HepG2 (cell line): ENCODE measurements around the gene CDC23. TPM values are rescaled to one million over a fixed set of nuclear protein-coding genes. Genes with fewer than 3 reads are reported as not detected.

Source experiments
- FLYWCH1 ChIP-seq: sonication (generic); formaldehyde crosslinking; IDR thresholded peaks from 2 replicates; pipeline ENCODE4 v1.8.1; 2023; ENCODE audit warnings: mild to moderate bottlenecking, missing genetic modification reagents
- GATAD1 ChIP-seq: IDR thresholded peaks from 2 replicates; pipeline ENCODE4 v1.6.1; 2016; ENCODE audit warnings: missing genetic modification reagents, missing compliant biosample characterization
- HMG20A ChIP-seq: IDR thresholded peaks from 2 replicates; pipeline ENCODE4 v1.6.1; 2016; ENCODE audit warnings: borderline replicate concordance
- NCOA2 ChIP-seq: sonication (generic); formaldehyde crosslinking; IDR thresholded peaks from 2 replicates; pipeline ENCODE4 v1.8.0; 2022; ENCODE audit warnings: inconsistent platforms
- NFATC3 ChIP-seq: sonication (generic); formaldehyde crosslinking; IDR thresholded peaks from 2 replicates; pipeline ENCODE4 v1.5.1; 2020; ENCODE audit warnings: mild to moderate bottlenecking, missing genetic modification reagents
- NKX3-1 ChIP-seq: sonication (generic); formaldehyde crosslinking; IDR thresholded peaks from 2 replicates; pipeline ENCODE4 v1.5.0; 2020; ENCODE audit warnings: missing genetic modification reagents
- ZC3H13 ChIP-seq: sonication (generic); formaldehyde crosslinking; IDR thresholded peaks from 2 replicates; pipeline ENCODE4 v1.8.1; 2023; ENCODE audit warnings: mild to moderate bottlenecking, missing genetic modification reagents, moderate library complexity
- ZFP82 ChIP-seq: sonication (generic); formaldehyde crosslinking; IDR thresholded peaks from 2 replicates; pipeline ENCODE4 v1.5.1; 2020; ENCODE audit warnings: mild to moderate bottlenecking, missing genetic modification reagents, borderline replicate concordance
- ZNF224 ChIP-seq: sonication (generic); formaldehyde crosslinking; IDR thresholded peaks from 2 replicates; pipeline ENCODE4 v1.5.0; 2020; ENCODE audit warnings: mild to moderate bottlenecking, missing genetic modification reagents
- ZNF563 ChIP-seq: sonication (generic); formaldehyde crosslinking; IDR thresholded peaks from 2 replicates; pipeline ENCODE4 v1.8.0; 2022; ENCODE audit warnings: mild to moderate bottlenecking, moderate library complexity, missing genetic modification reagents
- ZNF619 ChIP-seq: sonication (generic); formaldehyde crosslinking; IDR thresholded peaks from 2 replicates; pipeline ENCODE4 v1.4.0; 2020; ENCODE audit warnings: mild to moderate bottlenecking, missing genetic modification reagents
- polyA plus RNA-seq, 8 experiments: library from polyadenylated mRNA; depleted of rRNA in 3 of 8; stranded (reverse) in 7 of 8; unstranded in 1 of 8; fragments of >200 nt; fragmentation: Illumina TruSeq in 4 of 8; extraction: Trizol in 4 of 8; gene quantifications; 2 replicates each; pipeline versions ENCODE4 v1.2.1 to v1.2.3, GENCODE V29; 2011 to 2016; ENCODE audit warnings: low read depth in 4 of 8, missing spikeins in 1 of 8, mixed read lengths in 1 of 8; ENCODE audit not compliant: insufficient read depth in 1 of 8
- total RNA-seq, 5 experiments: library from RNA; depleted of rRNA; stranded (reverse); fragments of >200 nt; fragmentation: Illumina TruSeq; extraction: Trizol; gene quantifications; 2 replicates each; pipeline ENCODE4 v1.2.3, GENCODE V29; 2016; ENCODE audit warnings: low read depth in 1 of 5
- TF ChIP-seq, protein P1 (sequence below): IDR thresholded peaks from 2 replicates; pipeline ENCODE4 v1.6.1; 2018; ENCODE audit warnings: missing genetic modification reagents
- TF ChIP-seq, protein P2 (sequence below), 2 experiments: sonication (generic) in 1 of 2; formaldehyde crosslinking in 1 of 2; IDR thresholded peaks; 2 replicates each; pipeline versions ENCODE4 v1.5.1 to v1.6.1; 2011 to 2020; ENCODE audit warnings: borderline replicate concordance in 1 of 2, low read depth in 1 of 2, low read length in 1 of 2, mild to moderate bottlenecking in 1 of 2, missing genetic modification reagents in 1 of 2, moderate library complexity in 1 of 2
- TF ChIP-seq, protein P3 (sequence below): sonication (generic); formaldehyde crosslinking; IDR thresholded peaks from 2 replicates; pipeline ENCODE4 v1.5.0; 2020; ENCODE audit warnings: missing genetic modification reagents
- TF ChIP-seq, protein P4 (sequence below): sonication (generic); formaldehyde crosslinking; IDR thresholded peaks from 2 replicates; pipeline ENCODE4 v1.5.0; 2020; ENCODE audit warnings: mild to moderate bottlenecking, missing genetic modification reagents
- TF ChIP-seq, protein P5 (sequence below): sonication (generic); formaldehyde crosslinking; IDR thresholded peaks from 2 replicates; pipeline ENCODE4 v1.4.0; 2020; ENCODE audit warnings: missing genetic modification reagents
- TF ChIP-seq, protein P6 (sequence below): sonication (generic); formaldehyde crosslinking; IDR thresholded peaks from 2 replicates; pipeline ENCODE4 v1.4.0; 2020; ENCODE audit warnings: missing genetic modification reagents

CDC23 gene
- total and polyA plus RNA-seq, 2 of the 13 experiments (the other 11 are each of a cell fraction or from before 2014, with no cell fraction given): 38.3 to 47.7 TPM

DNA sequence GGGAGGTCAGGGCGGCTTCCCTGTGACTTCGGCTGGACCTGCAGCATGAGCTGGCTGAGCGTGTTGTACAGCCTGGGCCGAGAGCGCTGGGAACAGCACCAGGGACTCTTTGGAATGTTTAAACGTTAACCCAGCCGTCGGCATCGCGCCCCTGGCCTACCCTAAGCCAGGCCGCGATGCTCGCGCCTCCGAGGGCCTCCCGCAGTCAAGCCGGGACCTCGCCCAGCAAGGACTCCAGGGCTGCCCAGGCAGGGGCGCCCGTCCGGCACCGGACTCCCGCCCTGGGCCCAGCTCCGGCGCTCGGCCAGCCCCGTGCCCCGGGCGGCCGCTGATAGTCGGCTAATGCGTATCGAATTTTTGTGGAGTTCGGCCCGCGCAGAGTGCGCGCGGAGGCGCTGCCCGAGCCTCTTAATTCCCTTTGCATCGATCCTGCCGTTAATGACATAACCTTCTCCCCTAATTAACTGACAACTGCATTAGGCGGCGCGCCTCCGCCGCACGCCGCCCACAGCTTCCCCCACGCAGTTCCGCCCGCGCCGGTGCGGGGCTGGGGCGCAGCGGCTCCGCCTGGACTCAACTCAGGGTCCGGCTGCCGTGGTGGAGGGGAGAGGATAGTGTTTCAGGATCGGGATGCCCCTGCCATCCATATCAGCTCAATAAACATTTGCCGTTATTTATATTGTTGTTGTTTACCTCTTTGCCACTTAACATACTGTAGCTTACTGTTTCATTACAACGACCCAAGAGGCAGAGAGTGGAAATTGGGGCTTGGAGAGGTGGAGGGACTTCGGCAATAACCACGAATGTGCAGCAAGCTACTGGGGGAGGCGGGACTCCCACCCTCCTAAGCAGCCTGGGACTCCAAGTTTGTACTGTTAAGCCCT lies 28.8 kb upstream of the CDC23 start (continued):
- TF ChIP-seq NKX3-1 (CRISPR knock-in tag): no peak
- TF ChIP-seq, protein P1, sequence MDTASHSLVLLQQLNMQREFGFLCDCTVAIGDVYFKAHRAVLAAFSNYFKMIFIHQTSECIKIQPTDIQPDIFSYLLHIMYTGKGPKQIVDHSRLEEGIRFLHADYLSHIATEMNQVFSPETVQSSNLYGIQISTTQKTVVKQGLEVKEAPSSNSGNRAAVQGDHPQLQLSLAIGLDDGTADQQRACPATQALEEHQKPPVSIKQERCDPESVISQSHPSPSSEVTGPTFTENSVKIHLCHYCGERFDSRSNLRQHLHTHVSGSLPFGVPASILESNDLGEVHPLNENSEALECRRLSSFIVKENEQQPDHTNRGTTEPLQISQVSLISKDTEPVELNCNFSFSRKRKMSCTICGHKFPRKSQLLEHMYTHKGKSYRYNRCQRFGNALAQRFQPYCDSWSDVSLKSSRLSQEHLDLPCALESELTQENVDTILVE (CRISPR knock-in tag): no peak
- TF ChIP-seq ZC3H13 (CRISPR knock-in tag): no peak
- TF ChIP-seq, protein P2, sequence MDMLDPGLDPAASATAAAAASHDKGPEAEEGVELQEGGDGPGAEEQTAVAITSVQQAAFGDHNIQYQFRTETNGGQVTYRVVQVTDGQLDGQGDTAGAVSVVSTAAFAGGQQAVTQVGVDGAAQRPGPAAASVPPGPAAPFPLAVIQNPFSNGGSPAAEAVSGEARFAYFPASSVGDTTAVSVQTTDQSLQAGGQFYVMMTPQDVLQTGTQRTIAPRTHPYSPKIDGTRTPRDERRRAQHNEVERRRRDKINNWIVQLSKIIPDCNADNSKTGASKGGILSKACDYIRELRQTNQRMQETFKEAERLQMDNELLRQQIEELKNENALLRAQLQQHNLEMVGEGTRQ (IDR thresholded peaks at IDR 0.05; ENCODE audit: low read depth, low read length): no peak
- TF ChIP-seq, protein P2 (CRISPR knock-in tag; IDR thresholded peaks at IDR 0.05; ENCODE audit: borderline replicate concordance): no peak
- no peak for TF ChIP-seq FLYWCH1 (CRISPR knock-in tag)
- no peak for TF ChIP-seq NFATC3
- TF ChIP-seq ZNF619 (CRISPR knock-in tag): no peak
- TF ChIP-seq, protein P3, sequence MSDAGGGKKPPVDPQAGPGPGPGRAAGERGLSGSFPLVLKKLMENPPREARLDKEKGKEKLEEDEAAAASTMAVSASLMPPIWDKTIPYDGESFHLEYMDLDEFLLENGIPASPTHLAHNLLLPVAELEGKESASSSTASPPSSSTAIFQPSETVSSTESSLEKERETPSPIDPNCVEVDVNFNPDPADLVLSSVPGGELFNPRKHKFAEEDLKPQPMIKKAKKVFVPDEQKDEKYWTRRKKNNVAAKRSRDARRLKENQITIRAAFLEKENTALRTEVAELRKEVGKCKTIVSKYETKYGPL (CRISPR knock-in tag): 0 out of 2 replicates have a peak, but pooled peaks have one; percentile 32
- no peak for TF ChIP-seq ZNF224 (CRISPR knock-in tag)
- peak; percentile 52; the same call in 1 of the 2 replicates for TF ChIP-seq ZNF563
- TF ChIP-seq ZFP82 (CRISPR knock-in tag): no peak
- no peak for TF ChIP-seq NCOA2
- TF ChIP-seq, protein P4, sequence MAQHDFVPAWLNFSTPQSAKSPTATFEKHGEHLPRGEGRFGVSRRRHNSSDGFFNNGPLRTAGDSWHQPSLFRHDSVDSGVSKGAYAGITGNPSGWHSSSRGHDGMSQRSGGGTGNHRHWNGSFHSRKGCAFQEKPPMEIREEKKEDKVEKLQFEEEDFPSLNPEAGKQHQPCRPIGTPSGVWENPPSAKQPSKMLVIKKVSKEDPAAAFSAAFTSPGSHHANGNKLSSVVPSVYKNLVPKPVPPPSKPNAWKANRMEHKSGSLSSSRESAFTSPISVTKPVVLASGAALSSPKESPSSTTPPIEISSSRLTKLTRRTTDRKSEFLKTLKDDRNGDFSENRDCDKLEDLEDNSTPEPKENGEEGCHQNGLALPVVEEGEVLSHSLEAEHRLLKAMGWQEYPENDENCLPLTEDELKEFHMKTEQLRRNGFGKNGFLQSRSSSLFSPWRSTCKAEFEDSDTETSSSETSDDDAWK (CRISPR knock-in tag): no peak
- no peak for TF ChIP-seq GATAD1 (CRISPR knock-in tag)
- TF ChIP-seq, protein P5, sequence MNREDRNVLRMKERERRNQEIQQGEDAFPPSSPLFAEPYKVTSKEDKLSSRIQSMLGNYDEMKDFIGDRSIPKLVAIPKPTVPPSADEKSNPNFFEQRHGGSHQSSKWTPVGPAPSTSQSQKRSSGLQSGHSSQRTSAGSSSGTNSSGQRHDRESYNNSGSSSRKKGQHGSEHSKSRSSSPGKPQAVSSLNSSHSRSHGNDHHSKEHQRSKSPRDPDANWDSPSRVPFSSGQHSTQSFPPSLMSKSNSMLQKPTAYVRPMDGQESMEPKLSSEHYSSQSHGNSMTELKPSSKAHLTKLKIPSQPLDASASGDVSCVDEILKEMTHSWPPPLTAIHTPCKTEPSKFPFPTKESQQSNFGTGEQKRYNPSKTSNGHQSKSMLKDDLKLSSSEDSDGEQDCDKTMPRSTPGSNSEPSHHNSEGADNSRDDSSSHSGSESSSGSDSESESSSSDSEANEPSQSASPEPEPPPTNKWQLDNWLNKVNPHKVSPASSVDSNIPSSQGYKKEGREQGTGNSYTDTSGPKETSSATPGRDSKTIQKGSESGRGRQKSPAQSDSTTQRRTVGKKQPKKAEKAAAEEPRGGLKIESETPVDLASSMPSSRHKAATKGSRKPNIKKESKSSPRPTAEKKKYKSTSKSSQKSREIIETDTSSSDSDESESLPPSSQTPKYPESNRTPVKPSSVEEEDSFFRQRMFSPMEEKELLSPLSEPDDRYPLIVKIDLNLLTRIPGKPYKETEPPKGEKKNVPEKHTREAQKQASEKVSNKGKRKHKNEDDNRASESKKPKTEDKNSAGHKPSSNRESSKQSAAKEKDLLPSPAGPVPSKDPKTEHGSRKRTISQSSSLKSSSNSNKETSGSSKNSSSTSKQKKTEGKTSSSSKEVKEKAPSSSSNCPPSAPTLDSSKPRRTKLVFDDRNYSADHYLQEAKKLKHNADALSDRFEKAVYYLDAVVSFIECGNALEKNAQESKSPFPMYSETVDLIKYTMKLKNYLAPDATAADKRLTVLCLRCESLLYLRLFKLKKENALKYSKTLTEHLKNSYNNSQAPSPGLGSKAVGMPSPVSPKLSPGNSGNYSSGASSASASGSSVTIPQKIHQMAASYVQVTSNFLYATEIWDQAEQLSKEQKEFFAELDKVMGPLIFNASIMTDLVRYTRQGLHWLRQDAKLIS (CRISPR knock-in tag): no peak
- no peak for TF ChIP-seq HMG20A (CRISPR knock-in tag)
- TF ChIP-seq, protein P6, sequence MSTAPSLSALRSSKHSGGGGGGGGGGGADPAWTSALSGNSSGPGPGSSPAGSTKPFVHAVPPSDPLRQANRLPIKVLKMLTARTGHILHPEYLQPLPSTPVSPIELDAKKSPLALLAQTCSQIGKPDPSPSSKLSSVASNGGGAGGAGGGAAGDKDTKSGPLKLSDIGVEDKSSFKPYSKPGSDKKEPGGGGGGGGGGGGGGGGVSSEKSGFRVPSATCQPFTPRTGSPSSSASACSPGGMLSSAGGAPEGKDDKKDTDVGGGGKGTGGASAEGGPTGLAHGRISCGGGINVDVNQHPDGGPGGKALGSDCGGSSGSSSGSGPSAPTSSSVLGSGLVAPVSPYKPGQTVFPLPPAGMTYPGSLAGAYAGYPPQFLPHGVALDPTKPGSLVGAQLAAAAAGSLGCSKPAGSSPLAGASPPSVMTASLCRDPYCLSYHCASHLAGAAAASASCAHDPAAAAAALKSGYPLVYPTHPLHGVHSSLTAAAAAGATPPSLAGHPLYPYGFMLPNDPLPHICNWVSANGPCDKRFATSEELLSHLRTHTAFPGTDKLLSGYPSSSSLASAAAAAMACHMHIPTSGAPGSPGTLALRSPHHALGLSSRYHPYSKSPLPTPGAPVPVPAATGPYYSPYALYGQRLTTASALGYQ (CRISPR knock-in tag): 0 out of 2 replicates have a peak, but pooled peaks have one; percentile 22
